Measurements from ENCODE around the gene SLC6A6. TPM values are rescaled to one million over a fixed set of nuclear protein-coding genes. Genes with fewer than 3 reads are reported as not detected.

SLC6A6 gene
- total RNA-seq, 4 donors from 2014 or later = 15.4 to 37.6 (median 20.9) TPM

GRCh38 chr3:14360123-14360881 is 42.1 kb upstream of the SLC6A6 start:
- no peak for ATAC-seq
- no peak for TF ChIP-seq POLR2A (IDR thresholded peaks at IDR 0.05)
- no peak for TF ChIP-seq EP300 (IDR thresholded peaks at IDR 0.05)
- TF ChIP-seq CTCF (IDR thresholded peaks at IDR 0.05) = no peak
- no peak for TF ChIP-seq POLR2AphosphoS5 (IDR thresholded peaks at IDR 0.05)
- H3K27ac ChIP-seq = no peak overlapping the region
- H3K27me3 ChIP-seq = no peaks in the 10 kb centered on the region
- H3K36me3 ChIP-seq = no peaks in the 10 kb centered on the region
- H3K4me3 ChIP-seq = no peak overlapping the region
- WGBS, 2 donors (ENCODE audit: low coverage in 1 of 2) = 91% methylated on average over 8 of the region's 14 CpGs; no CpG with 5 or more reads in 1 of the 2 donors
- no peaks in the 10 kb centered on the region for H3K9me3 ChIP-seq
- peaks cover 0 to 16% (median 5%) of the 10 kb centered on the region in 3 donors for H3K4me1 ChIP-seq

GRCh38 chr3:14361068-14361677 is 41.2 kb upstream of the SLC6A6 start:
- Histone ChIP-seq H3K27ac (no peak overlapping the region), H3K36me3 (no peaks in the 10 kb centered on the region), H3K9me3 (no peaks in the 10 kb centered on the region), H3K4me3 (no peak overlapping the region), H3K27me3 (peaks cover 2% of the 10 kb centered on the region), H3K4me1 (peaks cover 0 to 16% (median 5%) of the 10 kb centered on the region in 3 donors)
- TF ChIP-seq POLR2AphosphoS5 (IDR thresholded peaks at IDR 0.05) (no peak), EP300 (IDR thresholded peaks at IDR 0.05) (no peak), CTCF (IDR thresholded peaks at IDR 0.05) (no peak), POLR2A (IDR thresholded peaks at IDR 0.05) (no peak)
- WGBS, 2 donors (ENCODE audit: low coverage in 1 of 2) = 97 to 100% methylated on average over 3 to 5 of the region's 8 CpGs
- no peak for ATAC-seq

GRCh38 chr3:14362890-14363289 is 39.5 kb upstream of the SLC6A6 start:
- Histone ChIP-seq H3K4me3 (no peak overlapping the region), H3K27me3 (peaks cover 16% of the 10 kb centered on the region), H3K36me3 (no peaks in the 10 kb centered on the region), H3K27ac (no peak overlapping the region), H3K4me1 (peaks cover 0 to 15% (median 5%) of the 10 kb centered on the region in 3 donors), H3K9me3 (no peaks in the 10 kb centered on the region)
- WGBS, 2 donors (ENCODE audit: low coverage in 1 of 2) = no CpG with 5 or more reads among the region's 3 CpGs
- no peak for ATAC-seq
- TF ChIP-seq POLR2A (IDR thresholded peaks at IDR 0.05) (no peak), CTCF (IDR thresholded peaks at IDR 0.05) (no peak), EP300 (IDR thresholded peaks at IDR 0.05) (no peak), POLR2AphosphoS5 (IDR thresholded peaks at IDR 0.05) (no peak)

GRCh38 chr3:14363379-14363778 is 39.0 kb upstream of the SLC6A6 start:
- H3K27me3 ChIP-seq = peaks cover 16% of the 10 kb centered on the region
- H3K36me3 ChIP-seq = no peaks in the 10 kb centered on the region
- H3K4me1 ChIP-seq = peaks cover 0 to 10% (median 5%) of the 10 kb centered on the region in 3 donors
- WGBS, 2 donors (ENCODE audit: low coverage in 1 of 2) = 100% methylated on average over 1 of the region's 3 CpGs
- no peak for ATAC-seq
- no peak overlapping the region for H3K27ac ChIP-seq
- H3K9me3 ChIP-seq = no peaks in the 10 kb centered on the region
- no peak overlapping the region for H3K4me3 ChIP-seq
- no peak for TF ChIP-seq CTCF (IDR thresholded peaks at IDR 0.05)
- TF ChIP-seq EP300 (IDR thresholded peaks at IDR 0.05) = no peak
- no peak for TF ChIP-seq POLR2A (IDR thresholded peaks at IDR 0.05)
- TF ChIP-seq POLR2AphosphoS5 (IDR thresholded peaks at IDR 0.05) = no peak

Measured in gastroesophageal sphincter (tissue), 4 donors.